SH-SY5Y (cell line): ENCODE measurements around the gene CHST13.

ENCODE experiments used
- GATA2 ChIP-seq: IDR thresholded peaks from 2 replicates; pipeline ENCODE4 v1.6.1; 2011; ENCODE audit warnings: mild to moderate bottlenecking, low read depth, low read length
- GATA3 ChIP-seq: IDR thresholded peaks from 2 replicates; pipeline ENCODE4 v1.6.1; 2011; ENCODE audit warnings: low read depth, mild to moderate bottlenecking, low read length, moderate library complexity

The CHST13 gene

GRCh38 chr3:126483321-126483761, 40.6 kb upstream of the CHST13 start:
- no peak for TF ChIP-seq GATA2
- no peak for TF ChIP-seq GATA3

GRCh38 chr3:126484148-126484547, 39.8 kb upstream of the CHST13 start:
- TF ChIP-seq GATA3 (no peak), GATA2 (no peak)

GRCh38 chr3:126484662-126485061, 39.3 kb upstream of the CHST13 start:
- TF ChIP-seq GATA2 (no peak), GATA3 (no peak)

GRCh38 chr3:126485176-126485897, 38.6 kb upstream of the CHST13 start:
- TF ChIP-seq GATA3 (no peak), GATA2 (no peak)

- no peak for TF ChIP-seq GATA2
- TF ChIP-seq GATA3, result no peak
Measured at GRCh38 chr3:126485956-126486355, 38.0 kb upstream of the CHST13 start.

- TF ChIP-seq GATA2 (no peak), GATA3 (no peak)
Measured at GRCh38 chr3:126486360-126486847, 37.6 kb upstream of the CHST13 start.

GRCh38 chr3:126487151-126487771, 36.7 kb upstream of the CHST13 start:
- TF ChIP-seq GATA3 (no peak), GATA2 (no peak)

- TF ChIP-seq GATA3 (no peak), GATA2 (no peak)
Measured at GRCh38 chr3:126488185-126488584, 35.8 kb upstream of the CHST13 start.

- TF ChIP-seq GATA3 (no peak), GATA2 (no peak)
Measured at GRCh38 chr3:126488886-126489569, 34.9 kb upstream of the CHST13 start.

- no peak for TF ChIP-seq GATA2
- no peak for TF ChIP-seq GATA3
Measured at GRCh38 chr3:126490619-126491018, 33.3 kb upstream of the CHST13 start.

GRCh38 chr3:126491221-126492013, 32.5 kb upstream of the CHST13 start:
- TF ChIP-seq GATA2, result no peak
- TF ChIP-seq GATA3, result no peak

GRCh38 chr3:126493051-126493450, 30.9 kb upstream of the CHST13 start:
- TF ChIP-seq GATA3 (no peak), GATA2 (no peak)

GRCh38 chr3:126493739-126494138, 30.2 kb upstream of the CHST13 start:
- TF ChIP-seq GATA2 (no peak), GATA3 (no peak)
